HG02840 (cell line): ENCODE data around the gene GBE1.

ENCODE experiments used
- ATAC-seq: cut with Tn5 transposase; IDR thresholded peaks from one replicate; pipeline ENCODE4 v1.9.1; 2021; ENCODE audit warnings: mild to moderate bottlenecking, moderate library complexity, moderate number of reproducible peaks; ENCODE audit not compliant: unreplicated experiment, low FRiP score

Gene GBE1

DNA sequence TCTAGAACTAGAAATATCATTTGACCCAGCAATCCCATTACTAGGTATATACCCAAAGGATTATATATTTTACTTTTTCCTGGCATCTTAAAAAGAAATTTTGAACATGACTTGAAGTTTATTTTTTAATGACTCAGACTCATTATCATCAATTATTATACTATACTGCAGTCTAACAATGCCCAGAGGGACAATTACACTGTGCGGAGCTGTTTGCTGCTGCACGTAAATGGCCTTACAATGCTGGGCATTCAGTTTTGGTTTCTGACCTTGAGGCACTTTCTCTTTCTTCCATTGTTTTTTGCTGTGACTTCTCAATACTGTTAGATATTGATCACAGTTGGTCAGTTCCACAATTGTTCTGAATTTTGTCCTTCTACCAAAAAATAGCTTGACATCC lies 128.8 kb downstream of the GBE1 start:
- no peak for ATAC-seq

DNA sequence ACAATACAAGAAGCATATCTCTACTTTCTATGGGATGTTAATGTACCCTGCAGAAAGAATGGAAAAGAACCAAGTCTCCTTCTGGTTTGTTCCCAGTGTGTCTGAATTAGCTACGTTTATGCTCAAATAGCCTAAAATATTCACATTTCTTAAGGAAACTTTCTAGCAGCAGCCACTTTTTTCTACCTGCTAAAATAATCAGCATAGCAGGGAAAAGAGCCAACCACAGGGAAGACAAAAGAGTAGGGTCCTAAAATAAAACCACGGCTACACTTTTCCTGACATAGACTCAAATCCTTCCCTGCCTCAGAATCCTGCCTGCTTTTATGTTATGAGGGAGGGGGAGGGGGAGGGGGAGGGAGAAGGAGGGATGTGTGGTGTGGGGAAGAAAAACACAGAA lies 136.7 kb downstream of the GBE1 start:
- ATAC-seq = no peak

DNA sequence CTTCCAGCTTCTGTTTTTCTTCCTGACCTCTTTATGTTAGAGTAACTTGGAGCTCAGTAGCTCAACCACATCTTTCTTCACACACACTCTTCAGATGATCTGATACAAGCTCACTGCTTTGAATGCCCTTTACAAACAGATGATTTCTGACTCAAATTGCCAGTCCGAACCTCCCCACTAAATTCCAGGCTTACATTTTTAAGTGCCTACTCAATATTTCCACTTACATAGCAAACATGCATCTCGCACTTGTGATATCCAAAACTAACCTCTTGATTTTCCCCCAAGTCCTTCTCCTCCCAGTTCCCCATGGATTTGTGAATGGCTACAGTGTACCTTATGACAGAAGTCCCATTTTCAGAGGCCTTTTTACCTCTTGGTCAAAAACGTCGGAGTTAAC lies 139.1 kb downstream of the GBE1 start:
- no peak for ATAC-seq

DNA sequence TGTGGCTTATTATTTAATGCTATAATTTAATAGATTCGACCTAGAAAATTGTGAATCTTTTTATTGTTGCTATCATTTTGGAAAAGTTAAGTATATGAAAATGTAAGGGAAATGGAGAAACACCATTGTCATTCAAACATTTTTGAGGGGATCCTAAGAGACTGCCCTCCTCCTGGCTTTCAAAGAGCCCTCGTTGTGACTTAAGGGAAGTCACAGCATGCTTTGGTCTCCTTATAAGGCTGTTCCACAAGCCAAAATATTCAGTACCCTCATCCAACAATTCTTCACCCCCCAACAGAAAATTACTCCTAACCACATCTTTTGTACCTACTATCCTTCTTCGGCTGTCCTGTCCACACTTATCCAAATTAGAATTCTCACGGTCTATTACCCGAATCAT lies 140.2 kb downstream of the GBE1 start:
- no peak for ATAC-seq

DNA sequence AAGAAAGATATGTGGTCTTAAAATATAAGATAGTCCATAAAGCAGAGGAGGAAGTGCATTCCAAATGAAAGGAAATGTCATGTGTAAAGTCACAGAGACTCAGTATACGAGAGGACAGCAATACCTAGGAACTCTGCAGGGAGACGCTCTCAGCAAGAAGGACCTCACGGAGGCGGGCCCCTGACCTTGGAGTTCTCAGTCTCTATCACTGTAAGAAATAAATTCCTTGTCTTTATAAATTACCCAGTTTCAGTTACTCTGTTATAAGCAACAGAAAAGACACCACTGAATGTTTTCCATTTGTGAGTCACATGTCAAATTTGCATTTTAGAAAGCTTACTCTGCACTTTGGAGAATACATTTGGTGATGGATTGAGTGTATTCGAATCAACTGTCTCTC lies 140.6 kb downstream of the GBE1 start:
- no peak for ATAC-seq

DNA sequence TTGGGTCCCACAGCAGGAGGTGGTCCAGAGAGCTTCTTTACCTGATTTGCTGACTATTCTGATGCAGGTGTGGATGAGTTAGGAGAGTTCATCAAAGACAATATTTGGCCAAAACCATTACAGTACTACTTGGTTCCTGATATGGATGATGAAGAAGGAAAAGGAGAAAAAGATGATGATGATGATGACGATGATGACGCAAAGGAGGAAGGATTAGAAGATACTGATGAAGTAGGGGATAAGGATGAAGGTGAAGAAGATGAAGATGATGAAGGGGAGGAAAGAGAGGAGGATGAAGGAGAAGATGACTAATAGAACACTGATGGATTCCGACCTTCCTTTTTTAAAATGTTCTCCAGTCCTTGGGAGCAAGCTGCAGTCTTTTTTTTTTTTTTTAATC lies 148.7 kb downstream of the GBE1 start:
- no peak for ATAC-seq

DNA sequence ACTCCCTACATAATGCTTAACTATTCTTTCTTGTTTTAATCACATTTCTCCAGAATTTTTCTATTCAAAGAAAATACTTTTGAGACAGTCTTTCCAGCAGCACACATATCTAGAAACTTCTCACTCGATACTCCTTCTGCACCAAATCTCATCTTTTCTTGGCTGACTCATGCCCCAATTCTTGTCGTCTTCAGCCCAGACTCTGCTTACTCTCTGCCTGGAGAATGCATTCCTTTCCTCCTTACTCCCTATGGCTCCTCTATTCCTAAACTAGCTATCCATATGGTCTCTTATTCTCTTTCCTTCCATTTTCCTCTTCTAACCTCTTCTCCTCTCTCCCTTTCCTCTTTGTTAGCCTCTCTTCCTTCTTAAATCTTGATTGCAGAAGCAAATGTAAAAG lies 158.7 kb downstream of the GBE1 start:
- ATAC-seq = no peak

DNA sequence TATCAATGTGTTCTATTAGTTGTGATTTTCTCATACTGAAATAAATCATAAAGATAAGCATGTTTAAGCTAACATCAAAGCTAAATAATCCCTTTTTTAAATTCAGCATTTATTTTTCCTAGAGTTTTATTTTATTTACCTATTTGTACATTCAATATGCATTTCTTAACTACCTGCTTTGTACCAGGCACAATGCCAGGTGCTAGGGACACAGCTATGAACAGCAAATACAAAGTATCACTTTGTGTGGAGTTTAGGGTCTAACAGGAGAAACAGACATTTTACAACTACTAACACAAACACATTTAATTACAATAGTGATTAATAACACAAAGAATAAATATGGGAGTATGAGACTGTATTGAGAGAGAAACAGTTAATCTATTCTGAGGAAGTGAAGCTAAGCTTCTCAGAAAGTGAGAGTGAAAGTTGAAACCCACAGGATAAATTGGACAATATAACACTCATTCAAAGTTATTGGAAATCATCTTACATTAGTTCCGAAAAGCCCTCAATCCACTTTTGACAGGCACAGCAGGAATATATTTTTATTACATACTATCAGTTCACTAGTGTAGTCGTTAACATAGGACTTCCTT lies 159.6 kb downstream of the GBE1 start:
- ATAC-seq = no peak

DNA sequence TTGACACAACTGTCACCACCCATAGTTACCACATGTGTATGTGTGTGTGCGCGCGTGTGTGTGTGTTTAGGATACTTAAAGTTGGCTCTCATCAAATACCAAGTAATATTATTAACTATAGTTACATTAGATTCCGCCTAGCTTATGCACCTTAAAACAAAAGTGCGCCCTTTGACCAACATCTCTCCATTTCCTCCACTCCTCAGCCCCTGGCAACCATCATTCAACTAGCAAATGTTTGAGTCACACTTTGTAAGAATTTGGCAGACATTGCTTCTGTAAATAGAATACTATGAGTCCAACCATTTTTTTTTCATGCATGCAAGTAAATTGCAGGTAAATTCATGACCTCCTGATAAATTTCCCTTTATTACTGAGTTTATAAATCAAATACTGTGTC lies 169.3 kb downstream of the GBE1 start:
- ATAC-seq = no peak

DNA sequence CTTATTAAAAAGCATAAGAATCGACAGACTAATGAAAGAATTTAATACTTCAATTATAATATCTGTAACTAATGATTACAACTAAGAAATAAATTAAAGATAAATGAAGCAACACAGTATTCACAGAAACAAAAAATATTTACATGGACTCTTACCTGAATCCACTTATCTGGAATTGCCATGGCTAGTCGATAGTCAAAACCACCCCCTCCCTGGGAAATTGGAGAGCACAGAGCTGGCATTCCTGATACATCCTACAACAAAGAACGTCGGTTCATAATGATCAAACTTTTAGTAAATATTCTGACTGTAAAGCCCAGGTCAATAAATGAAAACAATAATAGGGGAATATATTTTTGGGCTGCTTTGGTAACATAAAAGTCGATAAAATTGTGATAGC lies 175.5 kb downstream of the GBE1 start:
- no peak for ATAC-seq

DNA sequence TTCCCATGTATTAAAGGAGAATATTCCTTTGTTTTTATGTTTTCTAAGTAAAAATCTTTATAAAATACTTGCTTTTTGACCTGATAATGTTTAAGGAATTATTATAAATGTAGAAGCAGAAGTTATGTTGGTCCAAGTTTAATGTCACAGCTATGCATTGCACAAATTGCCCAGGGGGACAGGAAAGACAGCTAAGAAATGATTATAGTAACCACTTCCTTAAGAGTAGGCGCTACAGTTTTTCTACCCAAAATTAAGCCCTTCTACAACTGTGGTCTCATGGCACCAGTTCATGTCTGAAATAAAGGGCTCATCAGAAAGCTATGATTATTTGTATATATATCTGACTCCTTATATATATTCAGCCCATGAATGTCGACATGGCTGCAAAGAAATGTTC lies 176.4 kb downstream of the GBE1 start:
- ATAC-seq = no peak

DNA sequence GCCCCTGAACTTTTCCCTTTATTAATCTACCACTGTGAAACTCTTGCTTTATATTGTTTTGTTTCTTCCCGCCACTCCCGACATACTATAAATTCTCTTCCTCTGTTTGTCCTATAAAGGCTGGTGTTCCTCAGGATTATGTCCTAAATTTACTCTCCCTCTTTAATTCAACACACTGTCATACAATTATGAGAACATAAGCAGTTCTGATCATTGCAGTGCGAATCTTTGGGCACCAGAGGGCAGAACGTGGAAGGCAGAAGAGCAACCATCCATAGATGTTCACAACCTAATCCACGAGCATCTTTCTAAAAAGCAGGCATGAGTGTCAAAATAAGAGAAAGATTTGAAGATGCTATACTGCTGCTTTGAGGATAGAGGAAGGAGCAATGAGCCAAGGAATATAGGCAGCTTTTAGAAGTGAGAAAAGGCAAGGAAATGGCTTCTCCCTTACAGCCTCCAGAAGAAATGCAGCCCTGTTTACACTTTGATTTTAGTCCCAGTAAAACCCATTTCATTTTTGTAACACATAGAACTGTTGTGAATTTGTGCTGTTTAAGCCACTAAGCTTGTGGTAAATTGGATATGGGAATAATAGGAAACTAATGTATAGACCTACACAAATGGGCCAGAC lies 179.4 kb downstream of the GBE1 start:
- no peak for ATAC-seq

DNA sequence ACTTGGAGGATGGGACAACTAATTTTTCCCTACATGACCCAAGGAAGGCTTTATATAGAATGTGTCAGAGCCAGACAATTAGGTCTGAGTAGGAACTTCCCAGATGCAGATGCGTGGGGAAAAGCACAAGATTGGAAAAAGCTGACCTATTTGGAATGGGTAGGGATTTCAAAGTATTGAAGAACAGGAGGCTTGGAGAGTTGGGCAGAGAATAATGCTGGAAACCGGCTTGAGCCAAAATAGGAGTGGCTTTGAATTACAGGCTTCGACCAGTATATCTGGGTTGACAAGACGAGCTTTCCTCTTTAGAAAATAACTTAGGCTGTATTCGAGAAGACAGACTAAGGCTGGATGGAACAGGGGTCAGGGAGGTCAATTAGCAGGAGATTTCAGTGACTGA lies 181.1 kb downstream of the GBE1 start:
- no peak for ATAC-seq

DNA sequence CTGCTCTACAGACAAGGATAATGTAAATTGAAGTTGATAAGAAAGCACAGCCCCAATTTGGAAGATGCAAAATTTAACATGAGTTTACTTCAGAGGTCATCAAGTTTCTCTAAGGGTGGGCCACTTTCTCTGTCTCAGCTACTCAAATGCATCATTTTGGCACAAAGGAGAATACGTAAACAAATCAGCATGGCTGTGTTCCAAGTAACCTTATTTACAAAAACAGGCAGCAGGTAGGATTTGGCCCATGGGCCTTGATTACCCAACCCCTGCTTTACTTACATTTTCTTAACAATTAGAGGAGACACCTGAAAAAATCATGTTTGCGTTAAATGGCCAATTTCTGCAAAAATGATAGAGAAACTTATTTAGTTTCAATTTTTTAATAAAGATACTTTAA lies 181.7 kb downstream of the GBE1 start:
- no peak for ATAC-seq

DNA sequence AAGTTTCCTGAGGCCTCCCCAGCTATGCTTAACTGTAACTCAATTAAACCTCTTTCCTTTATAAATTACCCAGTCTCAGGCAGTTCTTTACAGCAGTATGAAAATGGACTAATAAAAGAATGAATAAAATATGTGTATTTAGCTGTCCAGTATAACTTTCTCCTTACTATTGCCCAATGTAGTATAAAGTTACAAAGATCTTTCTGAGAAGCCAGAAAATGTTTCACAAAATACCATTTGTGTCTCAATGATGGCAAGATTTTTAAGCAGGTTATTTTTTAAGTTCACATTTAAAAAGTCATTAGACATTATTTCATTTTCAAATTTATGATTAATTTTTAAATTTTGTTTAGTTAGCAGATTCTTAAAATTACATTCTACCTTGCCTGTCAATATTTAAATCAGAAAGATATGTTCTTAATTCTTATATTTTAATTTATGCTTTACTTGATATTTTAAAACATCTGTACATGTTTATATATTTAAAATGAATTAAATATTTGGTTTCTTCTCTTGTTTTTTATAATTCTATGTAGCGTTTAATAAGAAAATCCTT lies 189.2 kb downstream of the GBE1 start:
- ATAC-seq = no peak

DNA sequence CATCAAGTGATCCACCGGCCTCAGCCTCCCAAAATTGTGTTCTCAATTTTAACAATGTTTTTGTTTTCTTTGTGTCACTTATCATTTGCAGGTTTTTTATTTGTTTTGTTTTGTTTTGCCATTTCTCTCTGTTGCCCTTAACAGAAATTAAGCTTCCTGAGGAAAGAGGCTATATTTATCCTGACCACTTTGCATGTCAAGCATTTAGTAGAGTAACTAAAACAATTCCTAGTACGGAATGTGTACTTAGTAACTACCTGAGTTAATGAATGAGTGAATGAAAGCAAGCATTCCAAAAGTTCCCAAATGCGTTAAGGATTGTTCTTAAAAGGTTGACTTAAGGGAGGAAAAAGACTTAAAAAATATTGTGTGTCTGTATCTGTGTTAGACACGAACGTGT lies 193.1 kb downstream of the GBE1 start:
- no peak for ATAC-seq

DNA sequence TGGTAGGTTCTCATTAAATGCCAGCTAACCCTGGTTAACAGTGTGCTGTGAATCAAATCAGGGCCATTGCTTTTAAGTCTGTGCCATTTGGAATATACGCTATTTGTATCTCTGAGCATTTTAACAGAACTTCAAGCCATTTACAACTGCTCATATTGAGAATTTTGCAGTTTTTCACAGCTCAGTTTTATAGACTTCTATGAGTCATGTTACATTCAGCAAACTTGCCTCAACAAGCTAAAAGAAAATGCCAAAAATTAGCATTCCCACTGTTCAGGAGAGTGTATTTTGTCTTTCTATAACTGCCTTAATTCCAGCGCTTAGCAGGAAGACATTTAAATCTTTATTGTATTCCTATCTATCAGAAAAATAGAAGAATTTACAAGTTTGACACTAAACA lies 196.4 kb downstream of the GBE1 start:
- no peak for ATAC-seq

DNA sequence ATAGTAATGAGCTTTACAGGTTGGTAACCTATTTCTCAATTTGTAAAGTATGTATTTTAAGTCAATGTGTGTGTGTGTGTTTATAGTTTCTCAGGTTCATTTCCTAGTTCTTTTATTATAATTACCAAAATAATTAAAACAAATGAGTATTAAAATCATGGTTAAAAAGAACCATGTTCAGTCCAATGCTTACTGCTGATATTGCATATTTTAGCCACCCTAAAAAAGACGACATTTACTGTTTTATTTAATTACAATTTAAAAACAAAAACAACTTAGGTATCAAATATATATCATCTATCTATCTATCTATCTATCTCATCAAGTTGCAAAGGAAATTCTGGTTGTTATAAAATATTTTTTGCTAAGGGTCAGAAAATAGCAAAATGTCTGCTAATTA lies 203.3 kb downstream of the GBE1 start:
- ATAC-seq = no peak

DNA sequence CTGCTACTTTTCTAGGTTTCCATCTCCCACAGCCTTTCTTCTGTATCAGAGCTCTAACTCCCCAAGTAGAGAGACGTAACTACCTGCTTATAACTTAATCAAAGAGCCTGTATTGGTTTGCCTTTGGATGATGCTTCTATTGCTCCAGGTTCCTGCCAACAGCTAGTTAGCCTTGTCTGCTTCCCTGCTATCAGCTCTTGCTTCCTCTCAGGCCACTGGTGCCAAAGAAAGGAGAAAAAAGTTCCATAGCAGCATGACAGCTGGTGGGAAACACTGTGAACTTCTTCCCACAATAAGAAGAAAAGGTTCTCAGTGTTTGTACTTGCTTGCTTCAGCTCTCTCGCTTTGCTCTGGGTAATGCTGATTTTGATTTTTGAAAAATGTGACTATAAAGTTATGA lies 206.6 kb downstream of the GBE1 start:
- ATAC-seq = no peak

DNA sequence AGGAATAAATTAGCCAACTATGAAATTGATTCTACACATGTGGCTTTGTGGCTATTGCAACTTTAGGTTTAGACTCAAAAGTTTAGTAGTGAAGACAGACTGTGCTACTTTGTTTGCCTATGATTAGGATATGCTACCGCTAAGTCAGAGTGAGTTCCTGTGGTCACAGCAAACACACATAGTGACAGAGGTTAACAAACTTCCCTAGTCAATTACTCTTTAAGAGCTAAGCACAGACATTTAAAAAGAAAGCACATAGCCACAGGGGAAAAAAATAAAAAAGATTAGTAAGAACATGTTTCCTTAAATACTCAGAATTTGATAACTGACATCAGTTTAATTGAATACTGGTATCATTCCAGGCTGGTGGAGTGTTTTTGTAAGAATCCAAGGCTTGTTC lies 207.1 kb downstream of the GBE1 start:
- peak; percentile 80 for ATAC-seq

DNA sequence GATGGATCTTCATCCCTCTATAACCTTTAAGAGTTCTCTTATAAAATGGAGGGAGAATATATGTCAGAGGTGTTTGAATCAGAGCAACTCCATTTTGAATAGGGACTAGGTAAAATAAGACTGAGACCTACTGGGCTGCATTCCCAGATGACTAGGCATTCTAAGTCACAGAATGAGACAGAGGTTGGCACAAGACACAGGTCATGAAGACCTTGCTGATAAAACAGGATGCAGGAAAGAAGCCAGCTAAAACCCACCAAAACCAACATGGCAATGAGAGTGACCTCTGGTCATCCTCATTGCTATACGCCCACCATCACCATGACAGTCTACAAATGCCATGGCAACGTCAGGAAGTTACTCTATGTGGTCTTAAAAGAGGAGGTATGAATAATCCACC lies 211.0 kb downstream of the GBE1 start:
- ATAC-seq = no peak

DNA sequence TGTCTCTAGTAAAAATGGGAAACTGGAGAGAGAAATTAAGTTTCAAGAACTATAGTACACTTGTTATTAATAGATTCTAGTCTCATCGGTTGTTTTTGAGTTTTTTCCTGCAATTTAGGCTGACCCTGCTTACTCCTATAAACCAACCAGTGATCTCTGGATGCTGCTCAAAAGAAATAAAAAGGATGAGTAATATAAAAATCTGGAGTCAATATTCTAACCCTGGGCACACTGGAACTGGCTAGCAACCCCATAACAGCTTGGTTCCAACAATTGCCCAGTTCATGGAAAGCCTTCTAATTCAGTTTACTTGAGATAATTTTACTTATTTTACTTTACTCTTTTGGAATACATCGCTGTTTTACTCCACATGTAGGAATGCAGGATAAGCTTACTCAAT lies 211.6 kb downstream of the GBE1 start:
- no peak for ATAC-seq

DNA sequence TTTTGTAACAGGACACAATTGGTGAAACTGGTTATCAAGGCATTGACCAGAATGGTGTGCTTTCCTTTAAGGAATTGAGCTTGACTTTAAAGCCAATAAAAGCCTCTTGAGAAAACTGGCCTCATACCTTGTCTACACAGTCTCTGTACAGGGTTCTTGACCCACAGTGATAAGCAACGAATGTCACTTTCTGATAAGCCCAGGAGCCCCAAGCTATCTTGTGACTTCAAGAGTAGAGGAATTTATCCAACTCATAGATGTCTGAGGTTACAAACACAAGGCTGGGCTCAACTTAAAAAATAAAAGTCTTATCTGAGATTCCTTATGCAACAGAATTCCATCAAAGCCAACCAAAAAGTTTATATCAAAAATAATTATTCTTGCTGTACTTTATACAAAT lies 212.1 kb downstream of the GBE1 start:
- ATAC-seq = no peak
